OCI-LY7 (cell line): ENCODE results near the gene SLC18A2. TPM values are rescaled to one million over a fixed set of nuclear protein-coding genes. Genes with fewer than 3 reads are reported as not detected.

Source experiments
- BruUV-seq: library from RNA; stranded (reverse); fragments of 400-500 nt; replicated peaks from 2 replicates; lab custom pipeline; 2021; lab: Mats Ljungman, UMichigan
- CTCF ChIA-PET: fragments of 300-600 bp; sonication (Branson Sonifier 250); formaldehyde crosslinking; loops from one replicate; lab custom pipeline; 2022; ENCODE audit warnings: antibody characterized with exemption; ENCODE audit not compliant: unreplicated experiment; lab: Charles Lee
- POLR2A ChIA-PET: fragments of 300-600 bp; sonication (Branson Sonifier 250); formaldehyde crosslinking; loops from one replicate; lab custom pipeline; 2022; ENCODE audit warnings: antibody characterized with exemption; lab: Charles Lee
- DNase-seq: peaks from one replicate; pipeline ENCODE4 v3.0.0-alpha.2; 2015; ENCODE audit warnings: low spot score
- H2AFZ ChIP-seq: fragments of 200-600 bp; sonication (generic), shearing (Covaris generic); 2 replicates; pipeline ENCODE4 v1.6.1; 2014; ENCODE audit warnings: mild to moderate bottlenecking, antibody characterized with exemption, low read length, moderate library complexity
- H3K27ac ChIP-seq: fragments of 200-600 bp; sonication (generic); 2 replicates; pipeline ENCODE4 v1.5.1; 2014; ENCODE audit warnings: mixed run types, low read depth, mild to moderate bottlenecking, moderate library complexity, low read length, inconsistent platforms; ENCODE audit not compliant: poor library complexity, severe bottlenecking
- H3K36me3 ChIP-seq: fragments of 200-600 bp; sonication (generic); 2 replicates; pipeline ENCODE4 v1.6.1; 2014; ENCODE audit warnings: mild to moderate bottlenecking, antibody characterized with exemption, low read length, moderate library complexity, mixed read lengths; ENCODE audit not compliant: insufficient read depth
- H3K4me1 ChIP-seq: fragments of 200-600 bp; sonication (generic); 2 replicates; pipeline ENCODE4 v1.5.1; 2014; ENCODE audit warnings: mild to moderate bottlenecking, low read length; ENCODE audit not compliant: insufficient read depth, poor library complexity, severe bottlenecking
- H3K4me2 ChIP-seq: fragments of 200-600 bp; sonication (generic); 2 replicates; pipeline ENCODE4 v1.6.1; 2014; ENCODE audit warnings: mild to moderate bottlenecking, low read length
- H3K4me3 ChIP-seq: fragments of 200-600 bp; sonication (generic); 2 replicates; pipeline ENCODE4 v1.5.1; 2014; ENCODE audit warnings: mild to moderate bottlenecking, low read depth, low read length; ENCODE audit not compliant: poor library complexity, severe bottlenecking
- H3K79me2 ChIP-seq: fragments of 200-600 bp; sonication (generic); 2 replicates; pipeline ENCODE4 v1.6.1; 2016; ENCODE audit warnings: low read depth, mild to moderate bottlenecking, low read length, moderate library complexity, mixed read lengths; ENCODE audit not compliant: insufficient read depth
- H3K9me2 ChIP-seq: fragments of 200-600 bp; sonication (generic); 2 replicates; pipeline ENCODE4 v1.6.1; 2016; ENCODE audit warnings: mild to moderate bottlenecking, low read length, mixed read lengths; ENCODE audit not compliant: insufficient read depth
- H3K9me3 ChIP-seq: fragments of 200-600 bp; sonication (generic); 2 replicates; pipeline ENCODE4 v1.6.1; 2014; ENCODE audit warnings: mild to moderate bottlenecking, mixed run types, low read length, mixed read lengths
- H4K20me1 ChIP-seq: fragments of 200-600 bp; sonication (generic); 2 replicates; pipeline ENCODE4 v1.6.1; 2014; ENCODE audit warnings: mild to moderate bottlenecking, antibody characterized with exemption, low read length, moderate library complexity, mixed read lengths; ENCODE audit not compliant: insufficient read depth
- CTCF ChIP-seq: fragments of 200-600 bp; sonication (generic); conservative IDR thresholded peaks from 2 replicates; pipeline ENCODE4 v1.5.1; 2014; ENCODE audit warnings: mild to moderate bottlenecking, antibody characterized with exemption, low read length, moderate library complexity, mixed read lengths
- EZH2phosphoT487 ChIP-seq: fragments of 200-600 bp; sonication (generic); IDR thresholded peaks from 2 replicates; pipeline ENCODE4 v1.6.1; 2018; ENCODE audit warnings: low read depth, borderline replicate concordance, mild to moderate bottlenecking, mixed run types, antibody characterized with exemption, low read length, moderate library complexity, mixed read lengths
- intact Hi-C: fragments of 100-400 bp; cut with micrococcal nuclease; formaldehyde crosslinking; loops from one replicate; pipeline ENCODE4 v1.10.0; 2022; ENCODE audit not compliant: unreplicated experiment
- total RNA-seq, 2 experiments: library from RNA; depleted of rRNA in 1 of 2; stranded (reverse); fragments of >200 nt in 1 of 2; shearing (Covaris generic) in 1 of 2; gene quantifications; 2 replicates each; pipeline ENCODE4 v1.2.3, GENCODE V29; 2014 to 2022

Gene SLC18A2
- total RNA-seq, 2 experiments from 2014 or later: not detected

GRCh38 chr10:117313641-117314040 lies 72.7 kb downstream of the SLC18A2 start:
- Histone ChIP-seq H3K27ac (no peak overlapping the region), H3K4me1 (no peaks in the 10 kb centered on the region), H3K9me3 (no peaks in the 10 kb centered on the region), H3K4me3 (no peak overlapping the region), H3K79me2 (no peaks in the 10 kb centered on the region), H4K20me1 (peaks cover 10% of the 10 kb centered on the region; the same call in 1 of the 2 replicates), H3K4me2 (no peak overlapping the region), H3K9me2 (no peaks in the 10 kb centered on the region), H3K36me3 (peaks cover 44% of the 10 kb centered on the region; the same call in 1 of the 2 replicates), H2AFZ (no peak overlapping the region)
- DNase-seq: no peak
- CTCF ChIA-PET: no interaction called here
- intact Hi-C loops: no loop called here
- POLR2A ChIA-PET: no interaction called here
- BruUV-seq: no TSS peak
- TF ChIP-seq CTCF: no peak
- no peak for TF ChIP-seq EZH2phosphoT487

- CTCF ChIA-PET: no interaction called here
- intact Hi-C loops: no loop called here
- H3K4me3 ChIP-seq: no peak overlapping the region
- DNase-seq: no peak
- no peaks in the 10 kb centered on the region for H3K4me1 ChIP-seq
- POLR2A ChIA-PET: no interaction called here
- H3K27ac ChIP-seq: no peak overlapping the region
- no peak for TF ChIP-seq CTCF
- TF ChIP-seq EZH2phosphoT487: no peak
- no peak overlapping the region for H2AFZ ChIP-seq
- peaks cover 41% of the 10 kb centered on the region; the same call in 1 of the 2 replicates for H3K36me3 ChIP-seq
- no peak overlapping the region for H3K4me2 ChIP-seq
- H4K20me1 ChIP-seq: peaks cover 31% of the 10 kb centered on the region
- no peaks in the 10 kb centered on the region for H3K9me2 ChIP-seq
- peaks cover 15% of the 10 kb centered on the region; the same call in 1 of the 2 replicates for H3K79me2 ChIP-seq
- H3K9me3 ChIP-seq: no peaks in the 10 kb centered on the region
- BruUV-seq: no TSS peak
Observed at GRCh38 chr10:117316701-117317100, 75.8 kb downstream of the SLC18A2 start.

- Histone ChIP-seq H3K4me3 (no peak overlapping the region), H3K9me3 (no peaks in the 10 kb centered on the region), H3K79me2 (peaks cover 15% of the 10 kb centered on the region; the same call in 1 of the 2 replicates), H3K36me3 (peaks cover 25% of the 10 kb centered on the region; the same call in 1 of the 2 replicates), H3K4me2 (no peak overlapping the region), H3K4me1 (no peaks in the 10 kb centered on the region), H3K27ac (no peak overlapping the region), H3K9me2 (no peaks in the 10 kb centered on the region), H2AFZ (no peak overlapping the region), H4K20me1 (peaks cover 33% of the 10 kb centered on the region)
- no peak for DNase-seq
- ChIA-PET POLR2A (interaction anchor here (0.7 to 2.3 kb wide), 7 partner anchors 10 to 111 kb away, joined by 3 to 9 read pairs (median 4); no protein-coding TSS in a partner anchor), CTCF (interaction anchor here (0.6 kb wide), 1 partner anchor 41 kb away, joined by 3 read pairs; no protein-coding TSS in a partner anchor)
- TF ChIP-seq EZH2phosphoT487: no peak
- TF ChIP-seq CTCF: peak; percentile 74
- no TSS peak for BruUV-seq
- intact Hi-C loops: no loop called here
Observed at GRCh38 chr10:117318909-117319308, 78.0 kb downstream of the SLC18A2 start.
